GM19397 (cell line): ENCODE measurements around the gene PRSS37.
"Not testable (repeated sequence)": the region's sequence is repeated elsewhere in the genome, so short reads cannot be mapped to it uniquely, and the experiment has no call there.

ENCODE experiments used
- ATAC-seq: cut with Tn5 transposase; IDR thresholded peaks from one replicate; pipeline ENCODE4 v1.9.1; 2021; ENCODE audit warnings: mild to moderate bottlenecking, moderate library complexity; ENCODE audit not compliant: unreplicated experiment

The PRSS37 gene

GRCh38 chr7:141841385-141841784 lies at the start of gene PRSS37:
Gene PRSS37, minus strand, starts transcription at chr7:141841485. Its CDS starts 436 bp downstream, at chr7:141841049.
- no peak for ATAC-seq

GRCh38 chr7:141889321-141889720 lies 48.0 kb upstream of the PRSS37 start:
- no peak for ATAC-seq

- ATAC-seq = peak; percentile 60
Measured at GRCh38 chr7:141884539-141885225, 43.4 kb upstream of the PRSS37 start.

- no peak for ATAC-seq
Measured at GRCh38 chr7:141880960-141881359, 39.7 kb upstream of the PRSS37 start.

GRCh38 chr7:141877365-141877764 lies 36.1 kb upstream of the PRSS37 start:
- ATAC-seq = no peak

GRCh38 chr7:141876371-141876770 lies 35.1 kb upstream of the PRSS37 start:
- ATAC-seq = no peak

- ATAC-seq = no peak
Measured at GRCh38 chr7:141875453-141875852, 34.2 kb upstream of the PRSS37 start.

GRCh38 chr7:141874787-141875186 lies 33.5 kb upstream of the PRSS37 start:
- ATAC-seq = no peak

- no peak for ATAC-seq
Measured at GRCh38 chr7:141872931-141873330, 31.6 kb upstream of the PRSS37 start.

- ATAC-seq = no peak
Measured at GRCh38 chr7:141866974-141867373, 25.7 kb upstream of the PRSS37 start.

GRCh38 chr7:141864765-141865447 lies 23.6 kb upstream of the PRSS37 start:
- ATAC-seq = no peak

- ATAC-seq = no peak
Measured at GRCh38 chr7:141860207-141860606, 18.9 kb upstream of the PRSS37 start.

GRCh38 chr7:141847996-141848395 lies 6.7 kb upstream of the PRSS37 start:
- no peak for ATAC-seq

GRCh38 chr7:141844256-141844655 lies 3.0 kb upstream of the PRSS37 start:
- ATAC-seq = no peak

- ATAC-seq = no peak
Measured at GRCh38 chr7:141842904-141843303, 1.6 kb upstream of the PRSS37 start.

GRCh38 chr7:141840708-141841107 lies 577 bp downstream of the PRSS37 start:
- ATAC-seq = no peak

GRCh38 chr7:141839256-141839655 lies 2.0 kb downstream of the PRSS37 start:
- no peak for ATAC-seq

- no peak for ATAC-seq
Measured at GRCh38 chr7:141838581-141838980, 2.7 kb downstream of the PRSS37 start.

- no peak for ATAC-seq
Measured at GRCh38 chr7:141837683-141838082, 3.6 kb downstream of the PRSS37 start.

GRCh38 chr7:141822432-141822831 lies 18.9 kb downstream of the PRSS37 start:
- ATAC-seq = not testable (repeated sequence)

GRCh38 chr7:141820067-141820466 lies 21.2 kb downstream of the PRSS37 start:
- ATAC-seq = no peak

GRCh38 chr7:141792526-141792925 lies 48.8 kb downstream of the PRSS37 start:
- no peak for ATAC-seq
